ENCODE data around the gene FIGLA.

FIGLA gene

DNA sequence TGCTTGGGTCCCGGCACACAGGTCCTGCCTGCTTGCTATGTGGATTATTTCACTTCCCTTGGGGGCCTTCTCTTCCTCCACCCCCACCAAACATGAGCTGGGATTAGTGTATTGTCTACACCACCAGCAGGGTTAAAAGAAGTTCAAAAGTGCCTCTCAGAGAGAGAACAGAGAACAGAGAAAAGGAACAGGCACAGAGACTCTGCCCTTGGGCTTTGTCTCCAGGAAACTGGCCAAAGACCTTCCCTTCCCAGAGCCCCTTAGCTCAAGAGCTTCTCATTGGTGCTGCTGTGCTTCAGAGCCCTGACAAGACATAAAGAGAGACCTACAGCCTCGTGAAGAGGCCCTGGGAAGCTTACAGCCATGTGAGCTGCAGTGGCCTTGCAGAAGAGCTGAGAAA is 7.1 kb upstream of the FIGLA start:
- TF ChIP-seq GATA3 (IDR thresholded peaks at IDR 0.05; ENCODE audit: low read depth, low read length) (no peak), GATA2 (IDR thresholded peaks at IDR 0.05; ENCODE audit: low read depth, low read length) (no peak)

DNA sequence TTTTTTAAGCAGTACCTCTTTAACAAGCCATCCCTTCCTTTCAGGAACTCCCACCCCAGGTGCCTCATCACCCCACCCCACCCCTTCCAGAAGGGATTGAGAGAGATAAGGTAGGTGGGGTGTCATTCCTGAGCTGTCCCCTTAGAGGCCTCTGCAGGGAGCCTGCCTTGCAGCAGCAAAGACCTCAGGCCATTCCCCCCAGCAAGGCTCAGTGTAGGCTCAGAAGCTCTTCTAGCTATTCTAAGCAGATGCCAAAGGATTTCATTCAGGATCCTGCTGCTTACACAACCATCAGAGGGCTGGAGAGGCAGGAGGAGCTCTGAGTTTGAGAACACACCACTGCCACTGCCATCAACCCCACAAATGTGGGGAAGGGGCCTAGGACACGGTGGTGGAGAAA is 5.8 kb upstream of the FIGLA start:
- no peak for TF ChIP-seq GATA3 (IDR thresholded peaks at IDR 0.05; ENCODE audit: low read depth, low read length)
- TF ChIP-seq GATA2 (IDR thresholded peaks at IDR 0.05; ENCODE audit: low read depth, low read length), result no peak

DNA sequence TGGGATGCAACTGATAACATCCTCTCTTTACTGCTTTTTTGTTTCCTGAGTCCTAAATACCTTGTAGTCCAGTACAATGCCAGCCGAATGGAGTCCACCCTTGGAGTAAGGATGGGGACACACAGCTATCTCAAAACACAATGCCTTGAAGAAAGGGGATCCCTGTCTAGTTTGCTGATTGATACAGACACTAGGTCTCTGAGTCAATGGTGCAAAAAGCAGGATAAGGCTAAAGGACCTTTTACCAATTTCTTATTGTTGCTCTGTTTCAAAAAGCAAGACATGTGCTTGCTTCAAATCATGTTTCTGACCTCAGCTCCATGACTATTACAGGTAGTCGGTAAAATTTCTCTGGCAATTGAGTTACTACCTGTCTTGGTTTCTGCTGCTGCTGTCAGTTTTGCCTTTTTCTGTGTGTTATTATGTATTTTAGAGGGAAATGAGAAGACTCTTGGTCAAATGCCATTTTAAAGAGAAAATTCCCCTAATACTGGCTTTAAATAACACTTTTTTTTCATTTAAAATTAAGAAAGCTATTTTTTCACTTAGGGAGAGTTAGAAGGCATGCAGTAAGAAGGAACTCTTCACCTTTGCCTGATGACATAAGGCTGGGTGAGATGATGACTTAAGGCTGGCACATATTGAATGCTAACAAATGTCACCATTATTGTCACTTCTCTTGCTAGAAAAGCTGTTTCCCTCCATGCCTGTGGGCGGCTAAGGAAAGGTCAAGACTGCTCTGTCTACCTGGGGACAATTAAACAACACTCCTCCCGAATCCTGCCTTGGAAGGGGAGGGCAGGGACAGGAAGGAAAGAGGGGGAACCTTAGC is 4.9 kb upstream of the FIGLA start:
- TF ChIP-seq GATA3 (IDR thresholded peaks at IDR 0.05; ENCODE audit: low read depth, low read length) (no peak), GATA2 (IDR thresholded peaks at IDR 0.05; ENCODE audit: low read depth, low read length) (no peak)

DNA sequence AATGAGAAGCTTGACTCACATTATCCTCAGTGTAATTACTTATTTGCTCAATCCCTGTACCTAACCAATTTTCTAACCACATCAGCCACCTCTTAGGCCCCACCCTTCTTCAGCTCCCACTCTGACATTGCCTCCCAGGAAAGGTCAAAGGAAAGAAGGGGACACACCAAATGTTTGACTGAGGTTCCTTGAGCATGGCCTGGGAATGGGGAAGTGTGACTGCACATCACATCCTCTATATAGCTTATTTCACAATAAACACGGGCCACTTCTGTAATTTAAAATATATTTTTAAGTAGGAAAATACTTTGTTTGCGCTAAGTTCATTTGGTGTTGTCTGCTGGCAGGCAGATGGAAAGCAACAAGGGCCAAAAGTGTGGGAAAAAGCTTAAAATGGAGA is 3.0 kb upstream of the FIGLA start:
- TF ChIP-seq GATA3 (IDR thresholded peaks at IDR 0.05; ENCODE audit: low read depth, low read length), result no peak
- no peak for TF ChIP-seq GATA2 (IDR thresholded peaks at IDR 0.05; ENCODE audit: low read depth, low read length)

DNA sequence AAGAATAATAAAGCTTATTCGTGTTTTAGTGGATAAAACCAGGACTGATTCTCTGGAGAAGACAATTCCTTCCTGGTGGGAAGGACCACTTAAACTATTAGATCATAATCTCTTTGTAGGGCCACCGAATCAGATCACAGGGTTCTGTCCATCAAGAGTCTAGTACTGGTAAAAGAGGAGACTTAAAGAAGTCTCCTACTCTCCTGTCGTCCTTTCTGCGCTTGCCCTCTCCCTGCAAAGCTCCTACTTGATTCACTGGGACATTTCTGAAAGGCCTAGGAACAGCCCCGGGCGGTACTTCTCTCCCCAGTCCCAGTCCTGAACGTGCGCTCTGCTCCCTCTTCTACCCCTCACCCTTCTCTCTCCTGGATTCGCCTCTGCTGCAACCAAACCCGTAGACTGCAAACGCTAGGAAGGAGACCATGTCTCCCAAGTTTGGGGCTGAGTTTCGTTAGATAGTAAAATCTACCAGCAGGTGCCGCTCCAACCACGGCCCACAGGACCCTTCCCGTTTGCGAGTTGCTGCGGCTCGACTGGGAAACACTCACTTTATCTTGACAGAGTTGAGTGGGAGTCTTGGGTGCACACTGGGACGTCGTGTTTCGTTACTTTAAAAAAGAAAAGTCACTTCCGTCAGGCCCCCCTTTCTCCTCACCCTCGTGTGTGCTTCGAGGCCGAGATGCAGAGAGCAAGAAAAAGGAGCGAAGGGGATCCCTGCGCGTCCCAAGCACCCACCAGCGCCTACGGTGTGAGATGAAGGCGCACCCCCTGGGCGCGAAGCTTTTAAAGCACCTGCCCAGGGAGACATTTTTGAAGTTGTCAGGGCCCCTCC is 923 bp downstream of the FIGLA start:
- TF ChIP-seq GATA3 (IDR thresholded peaks at IDR 0.05; ENCODE audit: low read depth, low read length) (no peak), GATA2 (IDR thresholded peaks at IDR 0.05; ENCODE audit: low read depth, low read length) (no peak)

DNA sequence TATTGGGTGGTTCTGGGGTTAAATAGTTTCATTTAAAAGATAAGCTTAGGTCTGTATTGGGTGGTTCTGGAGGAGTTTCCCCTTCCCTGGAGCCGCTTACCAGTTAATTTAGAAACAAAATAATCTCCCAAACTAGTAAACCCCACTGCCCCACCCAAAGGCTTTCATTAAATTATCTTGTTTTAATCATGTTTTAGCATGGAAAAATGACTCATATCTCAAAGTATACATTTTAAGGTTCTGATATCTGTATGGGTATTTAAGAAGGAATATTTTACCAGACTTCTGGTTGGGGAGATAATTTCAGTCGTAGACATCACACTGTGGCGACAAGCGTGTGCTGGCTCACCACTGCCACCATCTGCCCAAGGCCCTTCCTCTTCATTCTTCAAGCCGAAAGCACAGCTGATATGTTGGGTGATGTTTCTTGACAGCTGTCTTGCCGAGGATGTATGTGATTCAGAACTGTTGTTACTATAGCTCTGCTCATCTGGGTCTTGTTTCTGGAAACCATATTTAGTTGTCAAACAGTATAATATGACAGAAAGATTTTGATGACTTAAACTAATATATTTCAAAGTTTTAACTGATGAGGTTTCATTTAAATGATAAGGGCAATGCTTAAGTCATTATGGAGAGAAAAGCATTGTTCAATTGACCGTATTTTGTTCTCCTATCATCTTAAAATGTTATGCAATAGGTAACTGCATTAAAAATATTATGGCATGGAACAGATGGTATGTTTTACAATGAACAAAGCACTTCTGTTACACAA is 5.1 kb downstream of the FIGLA start:
- TF ChIP-seq GATA2 (IDR thresholded peaks at IDR 0.05; ENCODE audit: low read depth, low read length), result no peak
- no peak for TF ChIP-seq GATA3 (IDR thresholded peaks at IDR 0.05; ENCODE audit: low read depth, low read length)

DNA sequence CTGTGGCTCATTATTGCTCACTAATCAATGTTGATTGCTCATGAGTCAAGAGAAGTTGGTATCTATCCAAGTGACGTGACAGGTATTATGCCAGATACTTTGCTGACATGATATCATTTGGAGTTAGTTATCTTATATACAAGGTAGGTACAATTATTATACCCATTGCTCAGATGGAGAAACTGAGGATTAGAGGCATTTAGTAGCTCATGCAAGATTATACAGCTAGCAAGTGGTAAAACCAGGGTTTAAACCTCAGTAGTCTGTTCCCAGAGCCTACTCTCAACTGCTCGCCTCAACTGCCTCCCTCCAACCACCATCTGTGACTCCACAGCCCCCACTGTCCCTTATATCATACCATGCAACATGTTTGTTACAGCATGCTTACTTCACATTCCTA is 6.1 kb downstream of the FIGLA start:
- TF ChIP-seq GATA3 (IDR thresholded peaks at IDR 0.05; ENCODE audit: low read depth, low read length), result no peak
- TF ChIP-seq GATA2 (IDR thresholded peaks at IDR 0.05; ENCODE audit: low read depth, low read length), result no peak

DNA sequence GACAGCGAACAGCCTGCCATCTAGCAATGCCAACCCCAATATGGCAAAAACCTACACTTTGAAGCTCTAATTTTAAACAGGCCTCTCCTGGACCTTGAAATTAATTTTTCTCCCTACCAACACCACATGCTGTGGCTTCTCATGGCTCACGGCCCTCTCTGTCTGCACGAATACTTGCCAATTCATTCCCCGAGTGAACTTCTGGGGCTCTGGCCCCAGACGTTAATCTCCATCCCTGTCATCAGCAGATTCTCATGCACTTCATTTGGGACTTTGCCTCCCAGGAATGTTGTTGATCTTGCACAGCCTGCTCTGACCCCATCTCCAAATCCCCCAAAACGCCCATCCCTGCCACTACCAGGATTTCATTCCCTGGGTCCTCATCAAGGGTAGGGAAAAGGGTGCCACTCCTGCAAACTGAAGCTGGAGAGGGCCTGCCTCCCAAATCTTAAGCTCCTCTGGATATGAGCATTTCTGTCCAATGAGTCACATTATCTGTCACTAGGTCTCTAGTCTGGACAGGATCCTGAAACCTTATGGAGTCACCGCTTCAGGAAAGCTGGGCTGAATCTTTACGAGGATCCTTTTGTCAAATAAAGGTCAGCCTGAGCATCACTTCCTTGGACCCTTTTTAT is 10.4 kb downstream of the FIGLA start:
- no peak for TF ChIP-seq GATA2 (IDR thresholded peaks at IDR 0.05; ENCODE audit: low read depth, low read length)
- no peak for TF ChIP-seq GATA3 (IDR thresholded peaks at IDR 0.05; ENCODE audit: low read depth, low read length)

DNA sequence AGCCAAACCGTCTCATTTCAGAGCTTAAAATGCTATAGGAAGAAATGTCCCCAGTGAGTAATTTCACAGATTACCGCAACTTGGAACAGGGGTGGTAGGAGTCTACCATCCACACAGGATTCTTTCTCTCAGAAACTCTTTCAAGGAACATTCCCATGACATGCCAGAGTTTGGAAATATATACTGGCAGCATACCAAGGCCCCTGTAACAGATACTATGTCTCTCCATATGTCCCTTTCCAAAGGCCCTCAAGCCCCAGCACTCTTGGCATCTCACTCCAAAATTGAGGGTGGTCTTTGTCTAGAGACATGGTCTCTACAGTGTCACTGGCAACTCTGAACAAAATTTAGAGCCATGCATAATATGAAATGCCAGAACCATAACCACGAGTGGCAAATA is 11.0 kb downstream of the FIGLA start:
- TF ChIP-seq GATA3 (IDR thresholded peaks at IDR 0.05; ENCODE audit: low read depth, low read length) (no peak), GATA2 (IDR thresholded peaks at IDR 0.05; ENCODE audit: low read depth, low read length) (no peak)

DNA sequence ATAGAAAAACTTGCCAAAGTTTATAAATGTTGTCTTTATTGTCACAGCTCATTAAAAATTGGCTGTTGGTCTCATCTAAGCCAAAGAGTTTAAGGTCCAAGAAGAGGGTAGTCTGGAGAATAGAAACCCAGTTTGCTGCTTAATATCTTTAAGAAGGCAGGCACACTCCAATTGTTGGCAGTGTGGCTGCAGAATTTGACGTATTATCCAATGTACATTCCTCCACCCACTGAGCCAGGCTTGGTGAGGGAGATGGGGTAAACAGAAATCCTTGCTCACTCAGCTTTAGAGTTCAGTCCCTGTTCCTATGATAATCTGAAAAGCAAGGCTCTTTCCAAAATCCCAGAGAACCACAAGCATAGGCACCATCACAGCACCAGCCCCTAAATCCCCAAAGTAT is 11.8 kb downstream of the FIGLA start:
- no peak for TF ChIP-seq GATA3 (IDR thresholded peaks at IDR 0.05; ENCODE audit: low read depth, low read length)
- no peak for TF ChIP-seq GATA2 (IDR thresholded peaks at IDR 0.05; ENCODE audit: low read depth, low read length)

DNA sequence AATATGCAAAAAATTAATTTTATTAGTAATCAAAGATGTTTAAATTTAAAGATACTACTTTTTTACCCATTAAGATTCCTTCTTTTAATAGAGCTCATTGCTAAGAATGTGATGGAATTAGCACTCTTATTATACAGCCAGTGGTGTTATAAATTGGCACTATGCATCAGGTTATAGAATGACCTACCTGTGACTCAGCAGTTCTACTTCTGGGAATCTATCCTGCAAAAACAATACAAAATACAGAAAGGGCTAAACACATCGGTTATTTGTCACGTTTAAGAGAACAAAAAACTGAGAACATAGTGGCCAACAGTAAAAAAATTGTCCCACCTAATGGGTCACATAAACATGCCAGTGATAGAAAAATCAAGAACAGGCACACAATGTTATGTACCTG is 13.0 kb downstream of the FIGLA start:
- TF ChIP-seq GATA3 (IDR thresholded peaks at IDR 0.05; ENCODE audit: low read depth, low read length), result no peak
- no peak for TF ChIP-seq GATA2 (IDR thresholded peaks at IDR 0.05; ENCODE audit: low read depth, low read length)

DNA sequence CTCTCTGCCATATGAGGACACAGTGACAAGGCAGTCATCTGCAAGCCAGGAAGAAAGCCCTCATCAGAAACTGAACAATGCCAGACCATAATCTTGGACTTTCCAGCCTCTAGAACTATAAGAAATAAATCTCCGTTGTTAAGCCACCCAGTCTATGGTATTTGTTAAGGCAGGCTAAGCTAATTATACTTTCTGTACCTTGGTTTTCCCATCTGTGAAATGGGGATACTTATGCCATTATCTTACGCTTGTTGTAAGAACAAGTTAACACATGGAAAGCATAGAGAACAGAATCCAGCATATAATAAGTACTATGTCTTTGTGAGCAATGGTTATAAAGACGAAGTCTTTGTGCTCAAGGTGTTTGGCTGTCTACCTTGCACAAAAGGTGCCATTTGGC is 14.2 kb downstream of the FIGLA start:
- TF ChIP-seq GATA3 (IDR thresholded peaks at IDR 0.05; ENCODE audit: low read depth, low read length) (no peak), GATA2 (IDR thresholded peaks at IDR 0.05; ENCODE audit: low read depth, low read length) (no peak)

DNA sequence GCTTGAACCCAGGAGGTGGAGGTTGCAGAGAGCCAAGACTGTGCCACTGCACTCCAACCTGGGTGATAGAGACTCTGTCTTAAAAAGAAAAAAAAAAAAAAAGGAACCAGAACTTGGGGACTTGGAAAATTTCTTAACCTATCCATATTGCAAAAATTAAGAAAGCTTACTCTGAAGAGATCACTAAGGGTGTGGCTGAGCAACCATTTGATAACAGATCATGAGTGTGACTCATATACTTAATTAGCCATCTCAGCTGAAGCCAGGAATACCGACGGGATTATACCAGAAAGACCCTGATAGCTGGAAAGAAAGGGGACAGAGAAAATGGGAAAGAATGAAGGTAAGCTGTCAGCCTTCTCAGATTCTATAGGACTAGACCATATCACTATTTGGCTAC is 15.3 kb downstream of the FIGLA start:
- TF ChIP-seq GATA3 (IDR thresholded peaks at IDR 0.05; ENCODE audit: low read depth, low read length), result no peak
- no peak for TF ChIP-seq GATA2 (IDR thresholded peaks at IDR 0.05; ENCODE audit: low read depth, low read length)
